Stimulated activated CD8-positive, alpha-beta memory T cell treated with anti-CD3 and anti-CD28 coated beads, Interleukin-4, amount 100 ng/mL, for 4 hours (primary cell): ENCODE data around the gene RAPGEF3.
A peak's percentile ranks its signal among the peaks of the same experiment; 100 is the strongest.

Experiments
- DNase-seq, 2 donors: peaks; one replicate each; pipeline ENCODE4 v3.0.0-alpha.2; 2020; ENCODE audit warnings: low read depth in 2 of 2, low spot score in 1 of 2

RAPGEF3 gene, protein sequence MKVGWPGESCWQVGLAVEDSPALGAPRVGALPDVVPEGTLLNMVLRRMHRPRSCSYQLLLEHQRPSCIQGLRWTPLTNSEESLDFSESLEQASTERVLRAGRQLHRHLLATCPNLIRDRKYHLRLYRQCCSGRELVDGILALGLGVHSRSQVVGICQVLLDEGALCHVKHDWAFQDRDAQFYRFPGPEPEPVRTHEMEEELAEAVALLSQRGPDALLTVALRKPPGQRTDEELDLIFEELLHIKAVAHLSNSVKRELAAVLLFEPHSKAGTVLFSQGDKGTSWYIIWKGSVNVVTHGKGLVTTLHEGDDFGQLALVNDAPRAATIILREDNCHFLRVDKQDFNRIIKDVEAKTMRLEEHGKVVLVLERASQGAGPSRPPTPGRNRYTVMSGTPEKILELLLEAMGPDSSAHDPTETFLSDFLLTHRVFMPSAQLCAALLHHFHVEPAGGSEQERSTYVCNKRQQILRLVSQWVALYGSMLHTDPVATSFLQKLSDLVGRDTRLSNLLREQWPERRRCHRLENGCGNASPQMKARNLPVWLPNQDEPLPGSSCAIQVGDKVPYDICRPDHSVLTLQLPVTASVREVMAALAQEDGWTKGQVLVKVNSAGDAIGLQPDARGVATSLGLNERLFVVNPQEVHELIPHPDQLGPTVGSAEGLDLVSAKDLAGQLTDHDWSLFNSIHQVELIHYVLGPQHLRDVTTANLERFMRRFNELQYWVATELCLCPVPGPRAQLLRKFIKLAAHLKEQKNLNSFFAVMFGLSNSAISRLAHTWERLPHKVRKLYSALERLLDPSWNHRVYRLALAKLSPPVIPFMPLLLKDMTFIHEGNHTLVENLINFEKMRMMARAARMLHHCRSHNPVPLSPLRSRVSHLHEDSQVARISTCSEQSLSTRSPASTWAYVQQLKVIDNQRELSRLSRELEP

DNA sequence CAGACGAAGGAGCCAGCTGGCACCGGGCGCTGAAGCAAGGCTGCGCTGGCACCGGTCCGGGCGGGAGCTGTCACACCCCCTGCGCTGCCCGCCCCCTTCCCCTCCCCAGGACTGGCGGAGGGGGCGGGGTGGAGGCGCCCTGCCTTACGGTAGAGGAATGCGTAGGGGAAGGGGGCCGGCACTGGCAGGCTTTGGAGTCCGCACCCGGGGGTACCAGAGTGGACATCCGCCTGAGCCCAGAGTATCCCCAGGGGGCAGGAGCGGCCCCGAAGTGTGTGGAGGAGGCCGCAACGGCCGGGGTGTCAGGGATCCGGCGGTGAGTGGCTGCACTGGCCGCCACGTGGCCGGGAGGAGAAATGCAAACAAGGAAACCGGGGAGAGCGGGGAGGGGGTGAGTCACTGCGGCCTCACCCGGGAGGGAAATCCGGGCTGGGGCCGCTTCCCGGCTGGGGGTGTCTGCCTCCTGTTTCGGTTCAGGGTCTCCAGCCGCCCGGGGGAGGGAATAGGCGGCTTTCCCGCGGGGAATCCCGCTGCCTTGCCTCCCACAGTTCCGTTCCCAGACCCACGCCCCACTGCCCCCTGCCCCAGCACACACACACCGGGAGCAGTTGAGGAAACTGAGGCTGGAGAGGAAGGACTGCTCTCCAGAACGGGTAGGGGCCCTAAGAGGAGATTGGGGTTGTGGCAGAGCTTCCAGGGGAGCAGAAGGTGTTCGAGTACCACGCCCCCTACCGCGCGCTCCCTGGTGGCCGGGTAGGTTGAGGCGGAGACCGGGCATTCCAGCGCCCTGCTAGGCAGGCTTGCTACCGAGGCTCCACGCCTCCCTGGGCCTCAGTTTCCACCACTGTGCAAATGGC, at the start of gene RAPGEF3:
Gene RAPGEF3 (minus strand): TSS at position 47 of the 857 bp plus-strand sequence. CDS start 324 bp downstream, outside the sequence.
- DNase-seq: peak; percentile 40 to 45

DNA sequence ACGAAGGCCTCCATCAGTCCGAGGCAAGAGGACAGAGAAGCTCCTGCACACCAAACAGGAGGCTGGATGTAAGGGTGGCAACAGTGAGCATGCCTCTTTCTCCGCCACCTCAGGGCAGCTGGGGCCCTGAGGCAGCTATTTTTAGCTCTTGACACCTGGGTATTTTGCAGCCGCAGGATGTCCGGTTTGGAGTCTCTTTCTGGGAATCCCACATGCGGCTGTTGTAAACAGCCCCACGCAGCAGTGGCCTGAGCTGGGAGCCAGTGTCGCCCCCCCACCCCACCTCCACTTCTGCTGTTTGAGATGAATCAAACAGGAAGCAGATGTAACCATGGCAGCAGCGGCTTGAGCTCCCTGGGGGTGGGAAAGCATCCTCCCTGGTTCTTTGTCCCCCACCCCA, 49.4 kb upstream of the RAPGEF3 start:
- peak; percentile 48 to 76 for DNase-seq

DNA sequence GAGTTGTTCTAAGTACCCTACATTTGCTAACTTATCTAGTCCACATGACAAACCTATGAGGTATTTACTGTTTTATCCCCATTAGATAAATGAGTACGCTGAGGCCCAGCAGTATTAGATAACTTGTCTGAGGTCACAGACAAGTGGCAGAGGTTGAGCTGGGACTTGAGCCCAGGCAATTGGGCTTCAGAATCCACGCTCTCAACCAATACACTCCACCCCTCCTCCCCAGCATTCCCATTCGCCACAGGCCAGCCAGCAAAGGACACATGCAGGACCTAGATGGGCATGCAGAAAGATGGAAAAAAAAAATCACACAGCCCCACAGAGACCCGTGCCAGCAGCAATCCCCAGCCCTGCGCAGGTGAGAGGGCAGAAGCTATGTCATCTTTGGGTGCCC, 48.7 kb upstream of the RAPGEF3 start:
- DNase-seq: no peak

DNA sequence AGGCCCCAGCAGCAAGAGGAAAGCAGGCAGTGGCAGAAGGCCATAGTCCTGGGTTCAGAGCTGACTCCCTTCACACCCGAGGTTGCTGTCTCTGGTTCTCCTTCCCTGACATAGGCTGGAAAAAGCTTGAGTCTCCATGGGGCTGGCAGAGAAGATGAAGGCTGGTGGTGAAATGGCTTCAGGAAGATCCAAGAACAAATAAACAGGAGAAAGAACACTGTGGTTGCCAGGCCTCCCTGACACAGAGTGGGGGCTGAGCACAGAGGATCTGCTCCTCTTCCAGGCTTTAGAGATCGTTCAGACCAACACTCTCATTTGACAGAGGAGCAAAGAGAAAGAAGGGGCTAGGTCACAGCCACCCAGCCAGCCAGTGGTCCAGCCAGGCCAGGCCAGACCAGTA, 46.7 kb upstream of the RAPGEF3 start:
- DNase-seq: no peak

DNA sequence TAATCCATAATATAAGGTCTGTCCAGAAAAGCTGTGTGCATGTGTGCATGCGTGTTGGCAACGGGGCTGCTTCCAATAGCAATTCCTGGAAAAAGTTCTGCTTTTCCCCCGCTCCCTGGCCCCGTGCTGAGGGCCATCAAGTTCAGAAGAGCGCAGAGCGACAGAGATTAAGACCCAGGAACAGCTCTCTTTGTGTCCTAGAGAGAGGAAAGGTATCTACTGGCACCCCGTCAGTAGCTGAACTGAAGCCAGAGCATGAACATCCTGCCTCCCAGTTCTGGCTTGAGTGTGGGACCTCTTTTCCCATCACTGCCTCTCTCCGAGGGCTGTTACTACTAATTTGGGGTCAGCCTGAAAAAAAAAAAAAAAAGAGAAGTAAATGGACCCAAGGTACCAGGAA, 45.5 kb upstream of the RAPGEF3 start:
- DNase-seq: no peak

DNA sequence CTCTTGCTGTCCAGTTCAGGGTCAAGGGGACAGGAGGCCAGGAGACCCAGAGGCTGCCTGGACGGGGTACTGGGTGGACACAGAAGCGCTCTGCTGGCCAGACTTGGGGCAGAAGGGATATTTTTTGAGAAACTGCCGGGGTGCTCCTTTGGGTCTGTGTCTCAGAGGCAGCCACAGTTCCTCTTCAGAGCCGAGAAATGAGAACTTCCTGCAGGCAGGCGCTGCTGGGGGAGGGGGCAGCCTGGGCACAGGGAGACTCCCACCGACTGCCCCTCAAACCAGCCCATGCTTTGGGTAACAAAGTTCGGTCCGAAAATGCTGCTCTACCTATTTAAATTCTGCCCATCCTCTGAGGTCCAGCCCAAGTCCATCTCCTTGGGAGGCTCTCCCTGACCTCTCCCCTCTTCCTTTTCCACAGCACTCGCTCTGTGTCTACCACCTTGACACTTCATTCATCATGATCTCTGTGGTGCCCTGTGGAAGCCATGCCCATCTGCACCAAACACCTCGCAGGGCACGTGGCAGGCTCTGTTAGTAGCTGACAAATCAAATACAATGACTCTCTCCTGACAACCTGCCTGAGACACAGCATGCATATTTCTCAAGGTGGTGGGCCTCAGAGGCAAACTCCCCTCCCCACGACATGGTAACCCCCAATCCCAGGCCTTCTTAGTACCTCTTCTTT, 44.7 kb upstream of the RAPGEF3 start:
- DNase-seq: no peak

DNA sequence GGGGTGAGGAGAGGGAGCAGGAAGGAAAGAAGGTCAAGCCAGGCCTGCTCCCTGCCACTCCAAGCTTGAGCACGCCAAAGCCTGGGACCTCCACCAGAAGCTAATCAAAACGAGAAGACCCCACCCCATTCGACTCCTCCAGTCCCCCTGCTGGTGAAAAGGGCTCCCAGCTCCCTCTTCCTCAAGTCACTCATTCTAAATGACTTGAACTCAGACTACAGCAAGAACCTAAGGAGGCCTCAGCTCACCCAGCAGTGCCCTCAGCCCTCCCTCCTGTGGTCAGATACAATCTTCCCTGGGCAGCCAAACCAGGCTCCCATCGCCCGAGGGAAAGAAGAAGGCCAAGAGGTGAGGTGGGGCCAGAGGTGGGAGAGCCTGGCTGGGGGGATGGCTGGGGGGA, 43.6 kb upstream of the RAPGEF3 start:
- no peak for DNase-seq

DNA sequence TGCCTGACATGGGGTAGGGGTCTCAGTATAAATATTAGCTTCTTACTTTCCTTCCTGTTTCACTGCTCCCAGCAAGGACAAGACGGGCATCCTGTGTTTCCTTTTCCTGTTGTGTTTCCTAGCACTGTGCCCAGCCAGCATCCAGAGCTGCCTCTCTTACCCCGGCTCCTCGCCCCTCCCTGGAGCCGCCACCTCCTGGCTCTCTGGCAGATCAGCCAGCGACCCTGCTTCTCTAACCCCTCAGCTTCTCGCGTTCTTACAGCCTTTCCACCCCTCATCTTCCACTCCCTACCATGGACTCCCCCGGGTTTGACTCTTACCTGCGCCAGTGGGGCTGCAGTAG, 43.2 kb upstream of the RAPGEF3 start:
- no peak for DNase-seq

DNA sequence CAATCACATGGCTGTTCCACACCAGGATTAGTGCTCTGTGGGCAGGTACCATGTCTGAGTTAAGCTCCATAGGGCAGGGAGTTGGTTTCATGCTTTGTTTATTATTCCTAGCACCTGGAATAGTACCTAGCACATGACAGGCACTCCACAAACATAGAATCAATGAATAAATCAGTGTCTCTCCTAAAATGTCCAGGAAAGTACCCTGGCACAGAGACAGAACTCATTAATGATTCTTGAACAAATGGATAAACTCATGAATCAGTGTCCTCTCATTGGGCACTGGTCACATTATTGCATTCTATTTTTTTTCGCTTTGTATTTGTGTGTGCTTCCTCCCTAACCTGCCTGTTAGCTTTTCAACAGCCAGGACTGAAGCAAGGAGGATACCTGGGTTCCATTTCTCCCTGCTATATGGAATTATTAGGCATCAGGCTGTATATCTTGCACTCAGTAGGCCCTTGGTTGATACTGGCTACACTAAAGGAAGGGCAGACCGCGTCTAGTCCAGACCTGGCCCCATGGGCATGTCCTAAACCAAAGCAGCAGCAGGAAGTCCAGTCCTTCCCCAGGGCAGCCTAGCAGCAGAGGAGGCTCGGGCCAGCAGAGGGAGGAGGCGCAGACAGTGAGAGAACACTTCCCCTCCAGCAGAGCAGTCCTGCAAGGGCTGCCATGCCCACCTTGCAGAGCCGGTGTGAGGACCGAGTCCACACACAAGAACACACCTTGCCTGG, 42.7 kb upstream of the RAPGEF3 start:
- DNase-seq: no peak

DNA sequence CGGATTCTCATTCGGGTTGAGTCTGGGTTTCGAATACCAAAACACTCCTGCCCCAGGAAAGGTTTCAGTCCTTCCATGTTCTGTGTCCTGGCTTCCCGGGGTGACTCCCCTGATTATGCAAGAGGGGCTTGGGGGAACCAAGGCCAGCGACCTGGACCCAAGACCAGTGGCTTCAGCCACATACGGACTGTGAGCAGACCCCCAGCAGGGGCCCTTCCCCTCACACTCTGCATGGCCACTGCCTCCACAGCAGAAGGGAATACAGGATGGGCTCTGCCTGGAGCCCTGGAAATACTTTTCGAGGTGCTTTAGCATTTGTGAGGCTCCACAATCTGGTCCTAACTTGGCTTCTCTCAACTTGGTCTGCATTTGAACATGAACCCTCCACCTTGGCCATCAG, 41.9 kb upstream of the RAPGEF3 start:
- DNase-seq: no peak

DNA sequence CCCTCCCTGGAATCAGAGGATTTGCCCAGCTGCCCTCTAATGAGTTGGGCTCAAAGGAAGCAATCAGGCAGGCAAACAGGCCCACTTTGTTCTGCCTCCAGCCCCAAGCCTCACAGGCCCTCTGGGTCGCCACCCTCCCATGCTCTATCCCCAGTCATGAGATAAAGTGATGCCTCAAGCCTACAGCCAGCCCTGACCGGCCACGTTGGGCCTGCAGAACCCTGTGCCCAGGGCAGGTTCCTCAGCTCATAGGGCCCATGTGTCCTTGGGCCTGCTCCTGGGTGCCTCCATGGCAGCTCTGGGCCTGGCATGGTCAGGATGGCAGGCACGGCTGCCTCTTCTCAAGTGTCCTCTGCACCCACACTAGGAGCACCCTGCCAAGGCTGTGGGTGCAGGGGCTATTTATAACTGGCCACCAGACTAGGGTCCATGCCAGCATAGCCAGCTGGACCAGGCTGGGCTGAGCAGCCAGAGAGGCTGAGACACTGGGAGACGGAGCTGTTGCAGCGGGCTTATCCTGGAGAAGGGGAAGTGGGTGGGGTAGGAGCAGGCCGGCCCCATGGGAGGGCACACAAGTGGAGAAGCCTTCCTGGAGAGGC, 40.8 kb upstream of the RAPGEF3 start:
- no peak for DNase-seq

DNA sequence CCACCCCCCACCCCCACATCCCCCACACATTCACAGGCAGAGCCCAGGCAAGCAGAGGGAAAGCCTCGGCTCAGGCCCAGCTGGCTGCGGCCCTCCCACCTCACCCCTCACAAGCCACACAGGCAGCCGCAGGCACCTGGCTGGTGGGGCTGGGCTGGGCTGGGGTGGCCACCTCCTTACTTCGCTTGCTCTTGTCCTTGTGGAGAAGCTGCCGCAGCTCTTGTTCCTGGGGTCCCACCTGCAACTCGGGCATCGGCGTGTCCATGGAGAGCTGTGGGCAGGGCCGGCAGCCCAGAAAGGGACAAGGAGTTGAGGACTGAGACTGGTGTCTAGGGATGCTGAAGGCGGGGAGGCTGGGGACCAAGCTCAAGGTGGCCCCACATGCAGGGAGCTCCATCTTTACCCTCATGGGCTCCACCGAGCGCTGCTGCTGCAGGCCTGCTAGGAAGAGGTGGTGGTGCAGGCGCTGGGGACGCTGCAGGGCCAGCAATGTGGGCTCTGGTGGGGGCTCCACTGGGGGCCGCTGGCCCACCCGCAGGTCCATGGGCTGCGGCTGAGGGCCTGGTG, 39.8 kb upstream of the RAPGEF3 start:
- no peak for DNase-seq

DNA sequence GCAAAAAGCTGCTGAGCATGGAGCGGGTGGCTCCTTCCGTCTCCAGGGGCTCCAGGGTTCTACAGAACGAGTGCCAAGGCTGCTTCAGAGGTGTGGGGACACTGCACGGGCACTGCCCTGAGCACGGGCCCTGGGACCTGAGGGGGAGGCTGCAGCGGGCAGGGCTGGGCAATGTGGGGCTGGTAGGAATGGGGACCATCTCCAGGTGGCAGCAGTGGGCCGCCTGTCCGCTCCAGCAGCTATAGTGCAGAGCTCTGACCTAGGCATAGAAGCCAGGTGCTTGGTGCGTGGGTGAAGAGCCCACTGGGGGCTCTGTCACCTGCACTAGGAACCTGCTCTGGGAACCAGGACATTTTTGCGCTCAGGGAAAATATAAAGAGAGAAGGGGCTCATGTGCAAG, 38.8 kb upstream of the RAPGEF3 start:
- DNase-seq: no peak

DNA sequence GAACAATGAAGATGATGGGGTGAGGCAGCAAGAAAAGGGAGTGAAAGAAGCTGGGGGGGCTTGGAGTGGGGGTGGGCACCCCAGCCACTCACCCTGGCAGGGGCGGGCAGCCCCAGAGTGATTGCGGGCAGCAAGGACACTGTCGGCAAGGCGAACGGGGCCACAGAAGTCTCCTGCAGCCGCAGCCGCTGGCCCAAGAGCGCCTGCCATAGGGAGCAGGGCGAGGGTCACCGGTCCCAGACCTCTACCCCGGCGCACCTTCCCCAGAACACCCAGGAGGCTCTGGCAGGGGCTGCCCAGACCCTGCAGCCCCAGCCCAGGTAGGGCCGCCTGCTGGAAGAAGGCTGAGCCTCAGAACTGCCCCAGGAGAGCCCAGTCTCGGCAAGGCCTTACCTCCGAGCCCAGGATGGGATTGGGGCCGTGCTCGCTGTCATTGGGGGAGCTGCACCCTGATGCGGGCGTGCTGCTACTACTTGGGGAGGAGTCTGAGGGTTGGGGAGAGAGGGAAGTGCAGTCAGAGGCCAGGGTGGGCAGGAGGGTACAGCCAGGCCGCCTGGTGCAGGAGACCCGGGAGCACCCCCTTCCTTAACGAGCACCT, 37.2 kb upstream of the RAPGEF3 start:
- no peak for DNase-seq

DNA sequence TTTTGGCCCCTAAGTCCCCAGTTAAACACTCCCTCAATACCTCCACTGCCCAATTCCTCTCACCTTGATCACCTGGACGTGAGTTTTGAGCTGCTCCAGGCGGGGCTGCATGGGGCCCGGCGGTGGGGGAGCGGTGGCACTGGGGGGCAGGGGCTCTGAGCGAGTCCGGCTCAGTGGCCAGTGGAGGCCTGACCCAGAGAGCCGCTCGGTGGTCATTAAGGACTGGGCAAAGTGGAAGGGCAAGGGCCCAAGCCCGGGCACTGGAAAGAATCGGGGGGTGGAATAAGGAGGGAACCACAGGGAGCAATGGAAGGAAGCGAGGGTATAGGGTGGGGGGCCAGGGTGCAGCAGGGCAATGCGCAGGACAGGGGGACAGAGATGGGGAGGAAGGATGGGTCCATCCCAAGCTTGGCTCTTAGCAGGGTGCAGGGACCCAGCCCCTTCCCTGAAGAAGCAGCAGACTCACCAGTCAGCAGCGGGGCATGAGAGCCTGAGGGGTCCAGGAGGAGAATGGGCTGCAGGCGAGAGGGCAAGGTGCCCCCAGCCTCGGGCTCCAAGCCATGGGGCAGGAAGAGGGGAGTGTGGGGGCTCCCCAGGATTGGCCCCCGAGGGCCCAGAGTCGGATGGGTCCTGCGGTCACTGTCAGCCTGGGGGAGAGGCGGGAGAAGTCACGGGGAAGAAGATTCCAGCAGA, 36.6 kb upstream of the RAPGEF3 start:
- DNase-seq: no peak

DNA sequence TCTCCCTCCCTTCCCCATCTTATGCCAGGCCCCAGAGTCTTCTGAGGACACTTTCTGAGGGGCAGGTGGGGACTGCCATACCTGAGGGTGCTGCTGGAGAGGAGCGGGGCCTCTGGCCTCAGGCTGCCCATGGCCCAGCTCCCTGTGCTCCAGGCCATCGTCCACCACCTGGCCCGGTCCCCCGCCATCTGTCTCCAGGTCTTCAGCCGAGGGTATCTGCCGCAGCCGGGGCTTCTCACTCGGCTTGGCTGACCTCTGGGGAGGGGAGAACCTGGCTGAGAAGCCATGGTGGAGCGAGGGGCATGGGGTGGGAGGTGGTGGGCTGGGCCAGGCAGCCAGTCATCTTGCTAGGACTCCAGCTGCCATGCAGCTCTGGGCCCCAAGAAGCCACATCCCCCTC, 36.0 kb upstream of the RAPGEF3 start:
- DNase-seq: no peak

DNA sequence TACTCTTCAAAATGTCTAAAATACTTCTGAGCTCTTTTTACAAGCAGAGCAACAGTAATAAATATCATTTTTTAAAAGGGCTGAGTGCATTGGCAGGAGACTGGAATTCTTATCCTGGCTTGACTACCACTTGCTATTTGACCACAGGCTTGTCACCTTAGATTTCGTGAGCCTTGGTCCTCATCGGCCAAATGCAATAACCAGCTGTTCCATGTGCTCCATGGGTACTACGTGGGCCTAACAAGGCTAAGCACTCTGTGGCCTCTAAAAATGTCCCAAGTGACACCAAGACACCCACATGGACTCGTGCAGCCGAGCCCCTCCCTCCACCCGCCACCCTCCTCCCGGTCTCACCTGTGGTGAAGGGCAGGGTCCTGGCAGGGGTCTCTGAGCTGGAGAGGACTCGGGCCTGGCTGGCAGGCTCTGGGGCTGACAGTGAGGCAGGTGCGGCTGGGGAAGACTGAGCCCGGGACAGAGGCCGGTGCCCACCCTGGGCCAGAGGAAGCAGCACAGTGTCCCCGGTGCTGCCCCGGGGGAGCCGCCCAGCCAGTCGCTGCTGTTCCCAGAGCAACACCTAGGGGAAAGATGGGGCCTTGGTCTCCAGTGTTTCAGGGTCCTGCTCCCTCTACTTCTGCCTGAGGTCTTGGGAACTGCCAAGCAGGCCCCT, 34.5 kb upstream of the RAPGEF3 start:
- DNase-seq: no peak

DNA sequence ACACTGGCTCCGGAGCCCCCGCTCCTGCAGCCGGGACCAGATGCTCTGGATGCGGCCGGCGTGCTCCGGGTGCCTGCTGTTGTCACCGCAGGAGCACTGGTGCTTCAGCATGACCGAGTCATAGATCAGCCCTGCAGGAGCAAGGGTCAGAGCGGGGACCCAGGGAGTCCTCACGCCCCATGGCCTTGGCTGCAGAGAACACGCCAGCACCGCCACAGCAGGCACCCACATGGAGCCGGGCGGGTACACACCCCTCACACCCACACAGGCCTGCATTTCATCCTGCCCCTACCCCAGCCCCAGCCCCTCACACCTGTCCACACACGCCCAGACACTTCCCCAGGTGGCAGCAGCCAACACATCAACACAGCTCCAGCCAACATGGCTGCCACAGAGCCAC, 33.2 kb upstream of the RAPGEF3 start:
- no peak for DNase-seq
